G401 (cell line): ENCODE results near the gene SPINT1. TPM values are rescaled to one million over a fixed set of nuclear protein-coding genes. Genes with fewer than 3 reads are reported as not detected.

ENCODE experiments used
- DNase-seq: peaks from one replicate; pipeline ENCODE4 v3.0.0-alpha.2; 2015; ENCODE audit warnings: low spot score
- in situ Hi-C: cut with HindIII; loops from 2 replicates; pipeline ENCODE4 v1.10.0; 2016; ENCODE audit warnings: low sequenced_read_pairs, mixed read lengths
- total RNA-seq: library from RNA; depleted of rRNA; stranded (reverse); fragments of >200 nt; shearing (Covaris generic); gene quantifications from 2 replicates; pipeline ENCODE4 v1.2.3, GENCODE V29; 2014; rRNA removed

SPINT1 gene, protein sequence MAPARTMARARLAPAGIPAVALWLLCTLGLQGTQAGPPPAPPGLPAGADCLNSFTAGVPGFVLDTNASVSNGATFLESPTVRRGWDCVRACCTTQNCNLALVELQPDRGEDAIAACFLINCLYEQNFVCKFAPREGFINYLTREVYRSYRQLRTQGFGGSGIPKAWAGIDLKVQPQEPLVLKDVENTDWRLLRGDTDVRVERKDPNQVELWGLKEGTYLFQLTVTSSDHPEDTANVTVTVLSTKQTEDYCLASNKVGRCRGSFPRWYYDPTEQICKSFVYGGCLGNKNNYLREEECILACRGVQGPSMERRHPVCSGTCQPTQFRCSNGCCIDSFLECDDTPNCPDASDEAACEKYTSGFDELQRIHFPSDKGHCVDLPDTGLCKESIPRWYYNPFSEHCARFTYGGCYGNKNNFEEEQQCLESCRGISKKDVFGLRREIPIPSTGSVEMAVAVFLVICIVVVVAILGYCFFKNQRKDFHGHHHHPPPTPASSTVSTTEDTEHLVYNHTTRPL
- total RNA-seq: 0.62 TPM in 1 of 2 replicates, not detected in the other

DNA sequence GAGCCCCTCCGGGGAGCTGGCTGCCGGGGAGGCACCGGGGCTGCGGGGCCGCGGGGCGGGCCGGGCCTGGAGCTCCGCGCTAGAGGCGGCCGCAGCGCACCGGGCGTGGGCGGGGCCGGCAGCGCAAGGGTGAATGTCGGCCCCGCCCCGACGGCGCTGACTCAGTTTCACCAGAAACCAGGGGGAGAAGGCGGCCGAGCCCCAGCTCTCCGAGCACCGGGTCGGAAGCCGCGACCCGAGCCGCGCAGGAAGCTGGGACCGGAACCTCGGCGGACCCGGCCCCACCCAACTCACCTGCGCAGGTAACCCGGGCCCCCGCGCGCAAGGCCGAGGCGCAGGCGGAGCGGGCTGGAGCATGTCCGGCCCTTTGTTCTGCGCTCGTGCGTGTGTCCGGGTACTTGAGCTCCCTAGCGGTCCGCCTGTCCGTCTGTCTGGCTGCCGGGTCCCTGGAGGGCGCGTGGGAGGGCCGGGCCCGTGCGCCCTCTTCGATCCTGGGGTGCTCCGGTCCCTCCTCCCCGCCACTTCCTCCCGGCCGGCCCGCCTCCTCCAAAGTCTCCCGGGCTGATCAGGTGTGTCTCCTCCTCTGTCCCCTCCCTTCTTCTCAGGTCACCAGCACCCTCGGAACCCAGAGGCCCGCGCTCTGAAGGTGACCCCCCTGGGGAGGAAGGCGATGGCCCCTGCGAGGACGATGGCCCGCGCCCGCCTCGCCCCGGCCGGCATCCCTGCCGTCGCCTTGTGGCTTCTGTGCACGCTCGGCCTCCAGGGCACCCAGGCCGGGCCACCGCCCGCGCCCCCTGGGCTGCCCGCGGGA lies at the start of gene SPINT1:
TSS of gene SPINT1 (plus strand) at position 164 of the 811 bp plus-strand sequence. CDS start at position 671, 507 bp downstream.
- in situ Hi-C loops: no loop called here
- peak; percentile 23 for DNase-seq

DNA sequence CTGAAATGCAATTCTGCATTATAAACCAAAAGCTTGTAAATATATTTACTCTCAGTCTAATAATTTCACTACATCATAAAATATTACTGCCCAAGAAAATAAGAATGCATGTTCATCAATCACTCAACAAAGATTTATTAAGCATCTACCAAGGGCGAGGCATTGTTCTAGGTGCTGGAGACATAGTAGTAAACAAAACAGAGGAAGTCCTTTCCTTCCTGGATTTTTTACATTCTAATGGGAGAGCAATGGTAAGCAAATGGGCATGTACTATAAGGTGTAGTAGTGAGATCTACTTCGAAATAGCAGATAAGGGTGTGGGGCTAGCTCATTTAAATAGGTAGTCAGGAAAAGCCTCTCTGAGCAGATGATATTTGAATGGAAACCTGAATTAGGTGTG lies 47.8 kb upstream of the SPINT1 start:
- in situ Hi-C loops: no loop called here
- no peak for DNase-seq

DNA sequence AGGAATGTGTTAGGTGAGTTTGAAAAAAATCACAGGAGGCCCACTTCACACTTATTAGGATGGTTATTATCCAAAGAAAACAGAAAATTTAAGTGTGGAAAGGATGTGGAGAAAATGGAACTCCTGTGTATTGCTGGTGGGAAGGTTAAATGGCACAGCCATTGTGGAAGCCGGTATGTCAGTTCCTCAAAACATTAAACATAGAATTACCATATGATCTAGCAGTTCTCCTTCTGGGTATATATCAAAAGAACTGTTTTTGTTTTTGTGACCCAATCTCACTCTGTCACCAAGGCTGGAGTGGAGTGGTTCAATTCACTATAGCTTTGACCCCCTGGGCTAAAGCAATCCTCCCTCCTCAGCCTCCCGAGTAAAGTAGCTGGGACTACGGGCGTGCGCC lies 47.3 kb upstream of the SPINT1 start:
- no peak for DNase-seq
- in situ Hi-C loops: no loop called here

DNA sequence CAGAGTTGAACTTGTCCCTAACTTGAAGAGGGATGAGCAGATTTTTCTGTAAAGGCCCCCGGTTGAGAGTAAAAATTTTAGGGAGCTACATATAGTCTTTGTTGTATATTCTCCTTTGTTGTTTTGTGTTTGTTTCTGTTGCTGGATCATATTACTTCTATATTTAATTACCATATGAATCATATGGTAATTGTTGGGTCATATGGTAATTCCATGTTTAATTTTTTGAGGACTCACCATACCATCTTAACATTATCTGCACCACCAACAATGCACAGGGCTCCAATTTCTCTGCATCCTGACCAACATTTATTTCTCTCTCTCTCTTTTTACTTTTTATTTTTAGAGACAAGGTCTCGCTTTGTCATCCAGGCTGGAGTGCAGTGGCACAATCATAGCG lies 44.3 kb upstream of the SPINT1 start:
- in situ Hi-C loops: no loop called here
- DNase-seq: no peak

DNA sequence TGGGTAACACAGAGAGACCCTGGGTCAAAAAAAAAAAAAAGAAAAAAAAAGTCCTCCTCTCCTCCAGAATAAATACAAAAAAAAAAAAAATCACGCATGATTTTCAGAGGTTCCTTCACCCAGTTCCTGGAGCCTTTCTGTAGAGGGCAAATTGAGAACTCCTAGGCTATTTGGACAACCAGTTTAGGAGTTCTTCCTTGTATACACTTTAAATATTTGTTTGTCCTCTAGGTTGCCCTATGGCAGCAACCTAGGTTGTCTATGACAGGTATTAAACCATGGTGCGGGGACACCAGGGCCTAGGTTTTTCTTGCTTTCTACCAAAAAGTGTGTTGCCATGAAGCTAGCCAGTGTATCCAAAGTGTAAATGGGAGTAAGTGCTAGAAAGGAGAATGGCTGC lies 40.8 kb upstream of the SPINT1 start:
- no peak for DNase-seq
- in situ Hi-C loops: no loop called here

DNA sequence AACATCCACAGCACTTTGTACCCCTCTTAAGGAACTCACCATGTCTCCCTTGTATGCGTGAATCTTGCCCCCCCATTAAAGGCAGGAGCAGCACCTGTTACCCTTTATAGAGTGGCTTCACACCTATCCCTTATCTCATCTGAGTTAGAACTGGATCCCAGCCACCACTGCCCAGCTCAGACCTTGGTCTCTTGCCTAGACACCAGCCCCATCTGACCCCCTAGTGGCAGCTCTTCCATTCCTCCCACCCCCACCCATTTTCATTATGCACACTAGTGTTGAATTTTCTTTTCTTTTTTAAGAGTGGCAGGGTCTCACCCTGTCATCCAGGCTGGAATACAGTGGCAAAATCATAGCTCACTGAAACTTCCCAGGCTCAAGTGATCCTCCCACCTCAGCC lies 40.2 kb upstream of the SPINT1 start:
- in situ Hi-C loops: no loop called here
- DNase-seq: no peak

DNA sequence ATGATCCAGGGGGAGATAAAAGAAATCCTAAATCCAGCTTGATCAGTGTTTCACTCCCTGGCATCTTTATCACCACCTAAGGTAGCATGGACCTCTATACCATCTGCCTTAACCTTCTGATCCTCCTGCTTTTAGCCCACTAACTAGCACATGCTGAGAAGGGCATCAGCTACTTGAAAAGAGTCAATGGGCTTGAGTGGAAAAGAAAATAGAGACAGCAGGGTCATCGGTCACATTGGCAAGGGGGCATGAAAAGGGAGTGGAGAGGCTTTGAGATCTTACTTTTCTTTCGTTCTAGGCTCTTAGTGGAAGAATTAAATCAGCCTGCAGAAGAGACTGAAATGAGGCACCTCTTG lies 37.2 kb upstream of the SPINT1 start:
- in situ Hi-C loops: no loop called here
- DNase-seq: no peak

DNA sequence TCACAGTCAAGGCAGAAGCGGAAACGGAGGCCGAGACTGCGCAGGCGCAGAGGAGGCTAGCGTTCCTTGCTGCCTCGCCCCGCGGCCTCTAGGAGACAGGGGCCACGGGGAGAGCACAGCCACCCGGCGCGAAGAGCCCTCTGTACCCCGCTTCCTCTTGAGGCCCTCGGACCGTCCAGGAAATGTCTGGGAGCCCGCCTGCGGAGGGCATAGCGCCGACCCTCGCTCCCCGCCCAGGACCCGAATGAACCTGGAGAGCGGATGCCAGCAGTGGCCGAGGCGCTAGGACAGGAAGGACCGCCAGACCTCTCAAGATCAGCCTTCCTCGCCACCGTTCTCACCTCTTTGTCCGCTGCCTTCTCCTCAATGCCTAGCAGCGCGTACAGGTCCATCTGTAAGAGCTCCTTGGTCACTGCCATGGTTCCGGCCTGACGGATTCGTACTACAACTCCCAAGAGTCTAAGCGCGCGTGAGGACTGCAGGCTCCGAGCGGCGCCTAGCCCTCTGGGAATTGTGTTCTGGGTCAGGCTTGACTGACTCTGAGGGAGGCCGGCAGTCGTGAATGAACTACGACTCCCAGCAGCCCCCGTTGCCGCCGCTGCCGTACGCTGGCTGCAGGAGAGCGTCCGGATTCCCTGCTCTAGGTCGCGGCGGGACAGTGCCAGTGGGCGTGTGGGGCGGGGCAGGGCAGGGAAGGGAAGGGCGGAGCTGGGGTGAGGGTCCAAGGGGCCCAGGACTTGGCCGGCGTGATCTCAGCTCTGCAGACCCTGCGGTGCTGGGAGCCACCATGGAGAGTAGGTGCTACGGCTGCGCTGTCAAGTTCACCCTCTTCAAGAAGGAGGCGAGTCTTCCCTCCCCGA lies 36.6 kb upstream of the SPINT1 start, which contains the start of the genes DNAJC17 and ZFYVE19:
TSS of gene DNAJC17 (minus strand) at position 446 of the 860 bp plus-strand sequence. CDS start at position 419, 27 bp downstream.
TSS of gene ZFYVE19 (plus strand) at position 62 of the 860 bp plus-strand sequence. CDS start at position 563, 501 bp downstream.
- peak; percentile 99 for DNase-seq
- in situ Hi-C loops: no loop called here

DNA sequence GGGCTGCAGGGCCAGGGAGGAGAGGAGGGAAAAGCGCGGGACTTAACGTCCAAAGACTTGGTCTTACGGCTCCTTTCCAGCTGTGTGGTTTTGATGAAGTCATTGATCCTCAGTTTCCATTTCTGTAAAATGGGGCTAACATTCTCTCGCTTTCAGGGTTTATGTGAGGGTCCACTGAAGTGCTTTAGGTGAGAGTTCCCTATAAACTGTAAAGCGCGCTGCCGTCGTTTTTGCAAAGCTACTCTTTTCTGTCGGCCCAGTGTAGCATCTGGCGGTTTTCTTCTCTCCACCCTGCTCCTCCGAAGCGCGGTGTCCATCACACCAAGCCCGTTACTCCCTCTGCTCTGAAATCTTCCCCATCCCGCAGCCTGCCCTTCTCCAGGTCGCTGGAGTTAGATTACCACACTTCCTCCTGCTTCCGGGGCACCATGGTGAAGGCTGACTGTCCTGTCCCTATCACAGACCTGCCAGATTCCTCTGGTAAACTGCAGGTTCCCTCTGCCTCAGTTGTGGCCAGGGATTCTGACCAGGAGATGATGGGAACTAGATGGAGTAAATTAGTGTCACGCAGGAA lies 35.9 kb upstream of the SPINT1 start:
- in situ Hi-C loops: no loop called here
- DNase-seq: no peak

DNA sequence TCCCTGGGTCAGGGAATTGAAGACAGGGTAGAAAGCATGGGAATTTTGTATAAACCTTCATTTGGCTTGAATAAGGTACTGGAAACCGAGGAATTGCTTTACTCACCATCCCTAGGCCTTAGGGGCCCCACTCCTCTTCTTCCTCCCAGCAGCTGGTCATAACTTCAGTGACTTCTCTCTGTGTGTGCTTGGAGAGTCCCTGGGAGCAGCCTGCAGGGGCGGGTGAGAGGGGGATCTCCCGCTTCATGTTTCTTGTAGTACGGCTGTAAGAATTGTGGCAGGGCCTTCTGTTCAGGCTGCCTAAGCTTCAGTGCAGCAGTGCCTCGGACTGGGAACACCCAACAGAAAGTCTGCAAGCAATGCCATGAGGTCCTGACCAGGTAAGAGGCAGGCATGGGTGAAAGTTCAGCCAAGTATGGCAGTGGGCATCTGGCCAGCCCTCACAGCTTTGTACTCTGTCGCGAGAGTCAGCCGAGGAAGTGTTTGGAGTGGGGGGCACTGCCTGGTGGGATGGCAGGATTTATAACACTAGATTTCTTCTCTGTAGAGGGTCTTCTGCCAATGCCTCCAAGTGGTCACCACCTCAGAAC lies 34.9 kb upstream of the SPINT1 start:
- no peak for DNase-seq
- in situ Hi-C loops: no loop called here

DNA sequence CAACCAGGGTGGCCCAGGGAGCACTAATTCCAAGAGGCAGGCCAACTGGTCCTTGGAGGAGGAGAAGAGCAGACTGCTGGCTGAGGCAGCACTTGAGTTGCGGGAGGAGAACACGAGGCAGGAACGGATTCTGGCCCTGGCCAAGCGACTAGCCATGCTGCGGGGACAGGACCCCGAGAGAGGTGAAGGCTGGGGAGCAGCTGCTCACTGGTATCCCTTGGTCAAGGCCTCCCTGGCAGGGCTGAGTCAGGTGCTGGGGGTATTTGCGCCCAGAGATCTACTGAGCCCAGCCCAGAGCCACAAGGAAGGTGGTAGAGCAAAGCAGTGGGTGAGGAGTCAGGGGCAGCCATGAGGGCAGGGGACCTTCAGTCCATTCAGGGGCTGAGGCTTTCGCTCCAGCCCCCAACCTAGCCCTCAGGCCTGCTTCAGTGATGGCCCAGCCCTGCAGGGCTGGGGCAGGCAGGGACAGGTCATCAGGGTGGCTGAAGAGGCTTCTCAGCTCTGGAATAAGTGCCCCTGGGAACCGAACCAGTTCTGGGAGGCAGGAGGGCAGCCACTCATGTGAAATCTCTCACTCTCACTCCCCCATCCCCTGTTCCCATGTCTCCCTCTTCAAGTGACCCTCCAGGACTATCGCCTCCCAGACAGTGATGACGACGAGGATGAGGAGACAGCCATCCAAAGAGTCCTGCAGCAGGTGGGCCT lies 31.0 kb upstream of the SPINT1 start:
- no peak for DNase-seq
- in situ Hi-C loops: no loop called here

DNA sequence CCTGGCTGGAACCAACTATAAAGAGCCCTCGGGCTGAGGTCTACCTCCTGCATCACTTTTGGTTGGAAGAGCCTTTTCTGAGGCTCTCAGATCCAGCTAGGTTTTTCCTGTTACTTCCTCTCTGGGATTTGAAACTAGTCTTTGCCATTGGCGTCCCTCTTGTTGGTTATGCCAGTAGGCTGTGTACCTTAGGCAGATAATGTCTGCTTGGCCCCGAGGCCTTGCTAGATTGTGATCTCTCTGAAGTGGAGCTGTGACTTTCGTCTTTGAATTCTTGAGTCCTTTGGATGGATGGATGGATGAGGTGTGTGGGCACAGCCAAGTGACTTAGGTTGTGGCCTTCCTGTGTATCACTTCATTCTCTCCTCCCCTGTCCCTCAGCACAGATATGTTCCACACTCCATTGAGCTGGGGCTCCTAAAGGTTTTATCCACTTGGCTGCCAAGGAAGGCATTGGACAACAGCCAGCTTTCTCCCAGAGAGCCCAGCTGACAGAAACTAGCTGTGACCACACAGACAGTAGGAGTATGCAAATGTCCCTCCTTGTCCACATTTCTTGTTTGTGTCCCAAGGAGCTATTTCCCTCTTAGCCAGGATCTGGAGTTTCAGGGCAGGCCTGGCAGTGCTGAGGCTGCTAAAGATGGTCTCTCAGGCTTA lies 28.7 kb upstream of the SPINT1 start:
- DNase-seq: peak; percentile 48
- in situ Hi-C loops: no loop called here

DNA sequence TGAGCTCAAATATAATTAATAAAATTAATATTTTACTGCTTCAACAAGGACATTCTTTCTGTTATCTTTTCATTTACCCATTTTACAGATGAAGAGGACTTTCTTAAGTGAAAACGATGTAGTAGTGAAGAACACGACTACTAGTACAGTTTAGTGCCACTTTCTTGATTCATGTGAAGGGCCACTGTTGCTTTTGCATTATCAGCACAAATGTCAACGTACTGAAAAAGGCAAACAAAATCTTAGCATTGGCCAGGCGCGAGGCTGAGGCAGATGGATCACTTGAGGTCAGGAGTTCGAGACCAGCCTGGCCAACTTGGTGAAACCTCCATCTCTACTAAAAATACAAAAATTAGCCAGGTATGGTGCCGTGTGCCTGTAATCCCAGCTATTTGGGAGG lies 24.8 kb upstream of the SPINT1 start:
- in situ Hi-C loops: no loop called here

DNA sequence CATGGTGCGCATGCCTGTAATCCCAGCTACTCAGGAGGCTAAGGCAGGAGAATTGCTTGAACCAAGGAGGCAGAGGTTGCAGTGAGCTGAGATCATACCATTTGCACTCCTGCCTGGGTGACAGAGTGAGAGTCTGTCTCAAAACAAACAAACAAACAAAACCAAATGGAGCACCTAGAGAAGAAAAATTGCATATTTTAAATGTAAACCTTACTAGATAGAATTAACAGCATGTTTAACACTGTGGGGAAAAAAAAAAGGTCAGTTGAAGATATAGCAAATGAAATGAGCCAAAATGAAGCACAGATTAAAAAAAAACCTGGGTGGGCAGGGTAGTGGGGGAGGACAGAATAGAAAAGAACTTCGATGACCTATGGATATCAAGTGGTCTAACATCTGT lies 22.7 kb upstream of the SPINT1 start:
- in situ Hi-C loops: no loop called here
- DNase-seq: no peak

More for the DNA sequence above, 24.8 kb upstream of the SPINT1 start:
- no peak for DNase-seq

DNA sequence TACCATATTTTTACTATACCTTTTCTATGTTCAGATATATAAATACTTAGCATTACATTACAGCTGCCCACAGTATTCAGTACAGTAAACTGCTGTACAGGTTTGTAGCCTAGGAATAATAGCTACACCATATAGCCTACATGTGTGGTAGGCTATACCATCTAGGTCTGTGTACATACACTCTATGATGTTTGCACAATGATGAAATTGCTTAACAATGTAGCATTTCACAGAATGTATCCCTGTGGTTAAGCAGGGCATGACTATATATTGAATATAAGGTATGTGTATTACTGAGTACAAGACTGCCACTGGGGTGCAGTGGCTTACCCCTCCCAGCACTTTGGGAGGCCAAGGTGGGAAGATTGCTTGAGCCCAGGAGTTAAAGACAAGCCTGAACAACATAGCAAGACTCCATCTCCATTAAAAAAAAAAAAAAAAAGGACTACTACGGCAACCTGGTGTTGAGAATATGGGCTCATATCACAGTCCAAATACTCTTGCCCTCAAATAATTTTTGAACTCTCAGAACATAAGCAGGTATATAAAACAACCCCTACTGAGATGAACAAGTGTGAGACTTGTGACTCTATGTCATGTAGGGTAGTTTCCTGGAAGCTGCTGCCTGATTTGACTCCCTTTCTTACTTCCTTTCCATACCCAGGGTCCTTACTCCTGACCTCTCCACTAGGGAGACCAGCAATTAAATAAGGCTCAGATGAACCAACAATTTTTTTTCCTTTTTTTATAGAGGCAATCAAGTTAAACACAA lies 20.1 kb upstream of the SPINT1 start:
- DNase-seq: no peak
- in situ Hi-C loops: no loop called here

DNA sequence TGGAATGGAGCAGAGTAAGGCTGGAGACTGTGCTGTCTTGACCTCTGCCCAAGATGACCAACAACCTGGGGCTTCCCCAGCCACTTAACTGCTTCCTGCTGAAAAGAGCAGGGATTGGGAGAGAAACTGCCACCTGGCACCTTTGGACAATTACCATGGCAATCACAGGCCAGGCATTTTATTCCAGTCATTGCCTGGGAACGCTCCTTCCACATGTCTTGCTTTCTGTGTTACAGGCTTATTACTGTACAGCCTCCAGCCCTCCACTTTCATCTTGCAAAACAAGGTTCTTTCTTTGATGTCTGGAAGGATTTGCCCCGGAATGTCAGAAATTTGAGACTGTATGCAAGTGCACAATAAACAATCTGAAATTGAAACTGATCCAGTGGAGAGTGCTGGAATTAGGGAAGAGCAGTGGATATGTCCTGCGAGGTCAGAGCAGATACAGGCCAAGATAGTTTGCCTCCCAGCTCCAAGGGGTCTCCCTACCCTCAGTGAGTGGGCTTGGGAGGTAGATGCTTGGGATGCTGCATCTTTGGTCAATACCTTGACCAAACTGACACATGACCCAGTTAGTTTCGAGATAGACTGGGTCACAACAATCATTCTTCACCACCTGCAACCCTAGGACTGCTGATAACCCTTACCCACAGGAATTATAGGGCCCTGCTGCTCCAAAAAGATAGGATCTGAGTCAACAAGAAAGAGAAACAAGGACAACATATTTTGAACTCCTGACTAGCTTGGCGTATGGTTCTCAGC lies 18.0 kb upstream of the SPINT1 start:
- DNase-seq: no peak
- in situ Hi-C loops: no loop called here
